ENCODE data around the gene IFT81. TPM values are rescaled to one million over a fixed set of nuclear protein-coding genes. Genes with fewer than 3 reads are reported as not detected.

Gene IFT81
- total RNA-seq, 1 experiment from 2014 or later = 9.0 TPM

DNA sequence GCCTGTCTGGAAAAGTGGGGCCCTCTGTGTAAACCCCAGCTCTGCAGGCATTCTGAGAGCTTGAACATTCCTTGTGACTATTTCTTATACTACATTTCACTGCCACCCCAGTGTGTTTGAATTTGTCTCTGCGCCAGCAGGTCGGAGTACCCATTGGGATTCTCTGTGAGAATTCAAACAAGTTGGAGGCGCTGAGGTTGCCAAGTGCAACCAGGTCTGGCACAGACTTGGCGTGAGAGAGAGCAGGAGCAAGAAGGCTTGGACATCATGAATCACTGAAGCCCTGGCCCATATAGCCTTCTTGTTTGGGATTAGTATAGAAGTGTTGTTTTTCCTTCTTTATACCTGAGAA, 123.9 kb downstream of the IFT81 start:
- ChIA-PET RAD21 (ENCODE audit: low non-redundant PET in 1 of 2, low total read pairs in 2 of 2, uncharacterized antibody in 2 of 2, unreplicated experiment in 2 of 2) (no interaction called here), POLR2A (no interaction called here), CTCF (no interaction called here)
- no peak overlapping the region for H3K4me3 ChIP-seq (replicated peaks in 1 of 2; ENCODE audit: low read depth in 1 of 2, low read length in 2 of 2)
- ATAC-seq (no peak), DNase-seq (ENCODE audit: low read depth, low spot score) (no peak)
- no peaks in the 10 kb centered on the region for H4K20me1 ChIP-seq (ENCODE audit: insufficient read depth)
- no peaks in the 10 kb centered on the region for H3K36me3 ChIP-seq (ENCODE audit: control insufficient read depth in 1 of 2, insufficient read depth in 2 of 2, low read length in 2 of 2)
- no peak overlapping the region for H3K9ac ChIP-seq (ENCODE audit: low read length)
- no peaks in the 10 kb centered on the region for H3K9me3 ChIP-seq (ENCODE audit: control insufficient read depth in 1 of 2, insufficient read depth in 1 of 2, low read depth in 1 of 2, low read length in 2 of 2)
- intact Hi-C loops (cut with micrococcal nuclease) = no loop called here
- TF ChIP-seq SIN3A (IDR thresholded peaks at IDR 0.05; ENCODE audit: low read depth) (no peak), POLR2A (IDR thresholded peaks at IDR 0.05; ENCODE audit: borderline replicate concordance, extremely low read depth, insufficient read depth, insufficient read length) (no peak), CEBPB (IDR thresholded peaks at IDR 0.05; ENCODE audit: low read depth) (no peak), EZH2phosphoT487 (IDR thresholded peaks at IDR 0.05; ENCODE audit: borderline replicate concordance) (no peak), ZNF274 (IDR thresholded peaks at IDR 0.05; ENCODE audit: low read depth, low read length) (no peak), CBX3 (IDR thresholded peaks at IDR 0.05; ENCODE audit: low read depth) (no peak), JUND (IDR thresholded peaks at IDR 0.05) (no peak), FOSL1 (IDR thresholded peaks at IDR 0.05; ENCODE audit: low read depth) (no peak), RAD21 (IDR thresholded peaks at IDR 0.05; ENCODE audit: low read depth) (no peak), ZFX (IDR thresholded peaks at IDR 0.05) (no peak)
- TF ChIP-seq, protein P1, sequence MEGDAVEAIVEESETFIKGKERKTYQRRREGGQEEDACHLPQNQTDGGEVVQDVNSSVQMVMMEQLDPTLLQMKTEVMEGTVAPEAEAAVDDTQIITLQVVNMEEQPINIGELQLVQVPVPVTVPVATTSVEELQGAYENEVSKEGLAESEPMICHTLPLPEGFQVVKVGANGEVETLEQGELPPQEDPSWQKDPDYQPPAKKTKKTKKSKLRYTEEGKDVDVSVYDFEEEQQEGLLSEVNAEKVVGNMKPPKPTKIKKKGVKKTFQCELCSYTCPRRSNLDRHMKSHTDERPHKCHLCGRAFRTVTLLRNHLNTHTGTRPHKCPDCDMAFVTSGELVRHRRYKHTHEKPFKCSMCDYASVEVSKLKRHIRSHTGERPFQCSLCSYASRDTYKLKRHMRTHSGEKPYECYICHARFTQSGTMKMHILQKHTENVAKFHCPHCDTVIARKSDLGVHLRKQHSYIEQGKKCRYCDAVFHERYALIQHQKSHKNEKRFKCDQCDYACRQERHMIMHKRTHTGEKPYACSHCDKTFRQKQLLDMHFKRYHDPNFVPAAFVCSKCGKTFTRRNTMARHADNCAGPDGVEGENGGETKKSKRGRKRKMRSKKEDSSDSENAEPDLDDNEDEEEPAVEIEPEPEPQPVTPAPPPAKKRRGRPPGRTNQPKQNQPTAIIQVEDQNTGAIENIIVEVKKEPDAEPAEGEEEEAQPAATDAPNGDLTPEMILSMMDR (IDR thresholded peaks at IDR 0.05 in 2 of 3, conservative IDR thresholded peaks at IDR 0.05 in 1 of 3; ENCODE audit: borderline replicate concordance in 1 of 3, insufficient read depth in 1 of 3, low read depth in 2 of 3, low read length in 2 of 3) = no peak
- TF ChIP-seq, protein P2, sequence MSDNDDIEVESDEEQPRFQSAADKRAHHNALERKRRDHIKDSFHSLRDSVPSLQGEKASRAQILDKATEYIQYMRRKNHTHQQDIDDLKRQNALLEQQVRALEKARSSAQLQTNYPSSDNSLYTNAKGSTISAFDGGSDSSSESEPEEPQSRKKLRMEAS (IDR thresholded peaks at IDR 0.05) = no peak
- TF ChIP-seq, protein P3, sequence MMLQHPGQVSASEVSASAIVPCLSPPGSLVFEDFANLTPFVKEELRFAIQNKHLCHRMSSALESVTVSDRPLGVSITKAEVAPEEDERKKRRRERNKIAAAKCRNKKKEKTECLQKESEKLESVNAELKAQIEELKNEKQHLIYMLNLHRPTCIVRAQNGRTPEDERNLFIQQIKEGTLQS (IDR thresholded peaks at IDR 0.05) = no peak
- no peak overlapping the region for H3K27ac ChIP-seq (ENCODE audit: low read depth, low read length)
- no peak overlapping the region for H2AFZ ChIP-seq (ENCODE audit: low read depth, low read length, poor library complexity, severe bottlenecking)
- H3K4me1 ChIP-seq (ENCODE audit: control insufficient read depth in 1 of 2, insufficient read depth in 2 of 2, low read length in 2 of 2) = peaks cover 16 to 27% of the 10 kb centered on the region in 2 experiments
- H3K9me2 ChIP-seq (ENCODE audit: insufficient read depth) = no peaks in the 10 kb centered on the region
- peak overlapping the region; percentile 44 for H3K4me2 ChIP-seq (ENCODE audit: low read length)
- no peaks in the 10 kb centered on the region for H3K79me2 ChIP-seq (ENCODE audit: insufficient read depth, low read length)
- no peaks in the 10 kb centered on the region for H3K27me3 ChIP-seq (ENCODE audit: insufficient read depth, low read length)
- no TSS peak for BruUV-seq (replicated peaks)

Measured in HCT116 (cell line).